HG02943 (cell line): ENCODE data around the gene NBPF19.
"Not testable (repeated sequence)": the region's sequence is repeated elsewhere in the genome, so short reads cannot be mapped to it uniquely, and the experiment has no call there.

Source experiments
- ATAC-seq: cut with Tn5 transposase; IDR thresholded peaks from one replicate; pipeline ENCODE4 v1.9.1; 2021; ENCODE audit warnings: mild to moderate bottlenecking, low read depth, moderate library complexity; ENCODE audit not compliant: unreplicated experiment

The NBPF19 gene, protein sequence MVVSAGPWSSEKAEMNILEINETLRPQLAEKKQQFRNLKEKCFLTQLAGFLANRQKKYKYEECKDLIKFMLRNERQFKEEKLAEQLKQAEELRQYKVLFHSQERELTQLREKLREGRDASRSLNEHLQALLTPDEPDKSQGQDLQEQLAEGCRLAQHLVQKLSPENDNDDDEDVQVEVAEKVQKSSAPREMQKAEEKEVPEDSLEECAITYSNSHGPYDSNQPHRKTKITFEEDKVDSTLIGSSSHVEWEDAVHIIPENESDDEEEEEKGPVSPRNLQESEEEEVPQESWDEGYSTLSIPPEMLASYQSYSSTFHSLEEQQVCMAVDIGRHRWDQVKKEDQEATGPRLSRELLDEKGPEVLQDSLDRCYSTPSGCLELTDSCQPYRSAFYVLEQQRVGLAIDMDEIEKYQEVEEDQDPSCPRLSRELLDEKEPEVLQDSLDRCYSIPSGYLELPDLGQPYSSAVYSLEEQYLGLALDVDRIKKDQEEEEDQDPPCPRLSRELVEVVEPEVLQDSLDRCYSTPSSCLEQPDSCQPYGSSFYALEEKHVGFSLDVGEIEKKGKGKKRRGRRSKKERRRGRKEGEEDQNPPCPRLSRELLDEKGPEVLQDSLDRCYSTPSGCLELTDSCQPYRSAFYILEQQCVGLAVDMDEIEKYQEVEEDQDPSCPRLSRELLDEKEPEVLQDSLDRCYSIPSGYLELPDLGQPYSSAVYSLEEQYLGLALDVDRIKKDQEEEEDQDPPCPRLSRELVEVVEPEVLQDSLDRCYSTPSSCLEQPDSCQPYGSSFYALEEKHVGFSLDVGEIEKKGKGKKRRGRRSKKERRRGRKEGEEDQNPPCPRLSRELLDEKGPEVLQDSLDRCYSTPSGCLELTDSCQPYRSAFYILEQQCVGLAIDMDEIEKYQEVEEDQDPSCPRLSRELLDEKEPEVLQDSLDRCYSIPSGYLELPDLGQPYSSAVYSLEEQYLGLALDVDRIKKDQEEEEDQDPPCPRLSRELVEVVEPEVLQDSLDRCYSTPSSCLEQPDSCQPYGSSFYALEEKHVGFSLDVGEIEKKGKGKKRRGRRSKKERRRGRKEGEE (N-terminal part only)

DNA sequence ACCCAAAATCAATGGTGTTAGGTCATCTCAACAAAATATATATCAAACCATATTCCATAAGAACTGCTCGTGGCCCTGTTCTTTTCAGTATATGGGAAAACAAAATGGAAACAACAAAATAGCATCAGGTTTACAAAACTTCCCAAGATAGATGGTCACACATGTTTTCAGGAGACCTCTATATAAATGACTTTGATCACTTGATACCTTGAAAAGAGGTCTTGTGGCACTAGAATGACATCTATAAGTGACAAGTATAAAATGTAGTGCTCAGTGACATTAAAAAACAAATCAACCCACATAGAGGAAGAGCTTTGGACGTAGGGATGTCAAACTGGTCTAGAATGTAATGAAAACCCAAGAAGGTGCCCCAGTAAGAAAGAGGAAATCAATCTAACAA lies at the start of gene NBPF19:
Gene NBPF19 (plus strand): TSS at position 301 of the 400 bp plus-strand sequence. CDS start 888 bp downstream, outside the sequence.
- ATAC-seq: not testable (repeated sequence)

DNA sequence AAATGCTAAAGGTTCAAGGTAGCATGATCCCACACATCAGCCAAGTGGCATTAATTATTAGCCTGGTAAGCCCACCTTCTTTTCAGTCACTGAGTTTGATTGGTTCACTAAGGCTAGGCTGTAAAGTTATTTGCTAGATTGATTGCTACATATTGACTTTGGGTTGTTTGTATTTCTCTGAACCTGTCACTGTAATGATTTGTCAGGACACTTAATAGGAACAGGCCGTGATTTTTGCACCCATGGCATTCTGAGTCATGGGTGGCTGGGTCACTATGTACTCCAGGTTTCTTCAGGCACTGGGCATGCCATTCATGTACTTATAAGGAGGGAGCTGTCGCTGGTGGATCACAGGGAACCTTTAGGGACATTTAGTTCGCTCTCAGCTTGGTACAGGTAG lies 46.5 kb upstream of the NBPF19 start:
- ATAC-seq: not testable (repeated sequence)

DNA sequence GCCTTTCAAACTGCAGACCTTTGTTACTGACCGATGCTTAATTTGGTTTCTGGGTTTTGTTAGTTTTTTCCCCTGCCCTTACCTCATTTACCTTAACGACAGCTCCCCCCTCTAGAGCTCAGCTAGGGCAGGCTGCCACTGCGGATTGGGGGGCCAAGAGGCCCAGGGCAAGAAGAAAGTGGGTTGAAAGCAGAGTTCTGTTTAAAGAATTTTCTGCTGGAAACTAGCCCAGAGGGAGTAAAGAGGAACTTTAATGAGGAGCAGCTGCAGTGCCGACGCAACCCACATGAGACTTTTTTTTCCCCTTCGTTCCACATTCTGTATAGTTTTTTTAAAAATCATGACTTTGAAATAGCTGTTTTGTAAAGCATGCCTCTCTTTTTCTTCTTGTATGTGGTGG lies 29.4 kb upstream of the NBPF19 start:
- not testable (repeated sequence) for ATAC-seq

DNA sequence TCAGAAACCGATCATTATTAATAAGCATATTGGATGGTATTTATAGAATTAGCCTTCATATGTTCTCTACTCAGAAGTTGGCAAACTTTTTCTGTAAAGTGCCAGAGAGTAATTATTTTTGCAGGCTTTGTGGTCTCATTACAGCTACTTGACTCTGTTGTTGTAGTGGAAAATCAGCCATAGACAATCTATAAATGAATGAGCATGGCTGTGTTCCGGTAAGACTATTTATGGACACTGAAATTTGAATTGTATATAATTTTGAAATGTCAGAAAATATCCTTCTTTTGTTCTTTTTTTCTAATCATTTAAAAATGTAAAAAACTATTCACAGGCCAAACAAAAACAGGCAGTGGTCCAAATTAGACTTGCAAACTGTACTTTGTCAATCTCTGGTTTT lies 22.6 kb upstream of the NBPF19 start:
- not testable (repeated sequence) for ATAC-seq

DNA sequence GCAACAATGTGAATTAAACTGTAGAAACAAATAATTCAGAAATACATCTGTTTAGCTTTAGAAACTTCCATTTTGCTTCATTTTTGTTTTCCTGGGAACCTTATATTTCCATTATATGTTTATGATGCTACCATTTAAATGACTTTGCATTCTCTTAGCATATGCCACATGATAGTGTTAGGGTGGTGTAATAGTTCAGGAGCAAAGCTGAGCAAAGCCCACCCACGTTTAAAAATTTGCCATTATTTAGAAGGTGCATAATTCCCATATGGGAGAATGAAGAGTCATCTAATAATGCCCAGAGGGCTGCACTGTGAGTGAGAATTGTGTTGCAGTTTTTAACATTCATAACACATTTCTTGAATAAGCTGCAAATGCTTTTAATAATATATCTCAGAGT lies 22.2 kb upstream of the NBPF19 start:
- ATAC-seq: not testable (repeated sequence)

- not testable (repeated sequence) for ATAC-seq
These were observed 83.5 kb downstream of the NBPF19 start for GRCh38 chr1:149558350-149558825.

- ATAC-seq: not testable (repeated sequence)
These were observed 87.0 kb downstream of the NBPF19 start for GRCh38 chr1:149561806-149562205.

- ATAC-seq: not testable (repeated sequence)
These were observed 90.6 kb downstream of the NBPF19 start for GRCh38 chr1:149565485-149565884.

DNA sequence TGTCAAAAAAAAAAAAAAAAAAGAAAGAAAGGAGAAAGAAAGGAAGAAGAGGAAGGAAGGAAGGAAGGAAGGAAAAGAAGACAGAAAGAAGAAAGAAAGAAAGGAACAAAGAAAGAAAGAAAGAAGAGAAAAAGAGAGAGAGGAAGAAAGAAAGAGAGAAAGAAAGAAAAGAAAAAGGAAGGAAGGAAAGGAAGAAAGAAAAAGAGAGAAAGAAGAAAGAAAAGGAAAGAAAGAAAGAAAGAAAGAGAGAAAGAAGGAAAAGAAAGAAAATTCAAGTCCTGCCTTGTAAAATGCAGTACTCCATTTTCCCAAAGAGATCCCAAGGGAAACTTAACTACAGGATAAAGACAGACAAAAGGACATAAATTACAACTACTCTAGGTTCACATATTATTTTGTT lies 97.9 kb downstream of the NBPF19 start:
- ATAC-seq: not testable (repeated sequence)

- ATAC-seq: not testable (repeated sequence)
These were observed 110.7 kb downstream of the NBPF19 start for GRCh38 chr1:149585592-149585991.
